Gastroesophageal sphincter (tissue), 4 donors: Measurements from ENCODE around the gene CUX1. TPM values are rescaled to one million over a fixed set of nuclear protein-coding genes. Genes with fewer than 3 reads are reported as not detected.

Source experiments
- ATAC-seq: fragments of 150-250 bp; one replicate; pipeline ENCODE4 v1.9.1; 2016; ENCODE audit warnings: mild to moderate bottlenecking, moderate library complexity
- H3K27ac ChIP-seq, 4 donors: fragments of 200-600 bp; sonication (generic) in 3 of 4; 1 replicate in 3 of 4; 2 replicates in 1 of 4; pipeline ENCODE4 v1.5.1; 2016 to 2019
- H3K27me3 ChIP-seq: fragments of 200-600 bp; sonication (generic); one replicate; pipeline ENCODE4 v1.5.1; 2019
- H3K36me3 ChIP-seq, 2 donors: fragments of 200-600 bp; sonication (generic); one replicate each; pipeline ENCODE4 v1.5.1; 2019; ENCODE audit warnings: control low read depth in 1 of 2
- H3K4me1 ChIP-seq, 3 donors: fragments of 200-600 bp; sonication (generic); 1 replicate in 2 of 3; 2 replicates in 1 of 3; pipeline ENCODE4 v1.5.1; 2016 to 2019; ENCODE audit warnings: control low read depth in 2 of 3
- H3K4me3 ChIP-seq, 2 donors: fragments of 200-600 bp; sonication (generic); one replicate each; pipeline ENCODE4 v1.5.1; 2019; ENCODE audit warnings: mild to moderate bottlenecking in 1 of 2, moderate library complexity in 1 of 2
- H3K9me3 ChIP-seq, 3 donors: fragments of 200-600 bp; sonication (generic); one replicate each; pipeline ENCODE4 v1.5.1; 2017 to 2019; ENCODE audit warnings: control low read depth in 2 of 3
- EP300 ChIP-seq: sonication (generic); formaldehyde crosslinking; IDR thresholded peaks from one replicate; pipeline ENCODE4 v1.6.1; 2017; ENCODE audit warnings: antibody characterized with exemption, mild to moderate bottlenecking
- POLR2A ChIP-seq, 2 donors: fragments of 450-650 bp; IDR thresholded peaks; one replicate each; pipeline ENCODE4 v1.6.1; 2017; ENCODE audit warnings: antibody characterized with exemption in 2 of 2, mild to moderate bottlenecking in 2 of 2, moderate library complexity in 1 of 2
- POLR2AphosphoS5 ChIP-seq: sonication (generic); formaldehyde crosslinking; IDR thresholded peaks from one replicate; pipeline ENCODE4 v1.6.1; 2017; ENCODE audit warnings: antibody characterized with exemption
- WGBS, 2 donors: methylation state at CpG; one replicate each; pipeline ENCODE4 v1.1.5; 2018; ENCODE audit warnings: low coverage in 1 of 2; 5-methylcytosine and 5-hydroxymethylcytosine counted together
- total RNA-seq, 4 donors: library from RNA; depleted of rRNA; stranded (reverse); fragments of >200 nt; gene quantifications; one replicate each; pipeline ENCODE4 v1.1.0, GENCODE V29; 2016
- TF ChIP-seq, protein P1 (sequence below), 4 experiments: fragments of 200-600 bp in 2 of 4; fragments of 450-650 bp in 2 of 4; sonication (generic) in 1 of 4; IDR thresholded peaks; one replicate each; pipeline ENCODE4 v1.5.1; 2017 to 2019; ENCODE audit warnings: antibody characterized with exemption in 4 of 4, mild to moderate bottlenecking in 2 of 4, moderate library complexity in 2 of 4

The CUX1 gene
- total RNA-seq, 4 donors from 2014 or later, result 84.4 to 134 (median 110) TPM

DNA sequence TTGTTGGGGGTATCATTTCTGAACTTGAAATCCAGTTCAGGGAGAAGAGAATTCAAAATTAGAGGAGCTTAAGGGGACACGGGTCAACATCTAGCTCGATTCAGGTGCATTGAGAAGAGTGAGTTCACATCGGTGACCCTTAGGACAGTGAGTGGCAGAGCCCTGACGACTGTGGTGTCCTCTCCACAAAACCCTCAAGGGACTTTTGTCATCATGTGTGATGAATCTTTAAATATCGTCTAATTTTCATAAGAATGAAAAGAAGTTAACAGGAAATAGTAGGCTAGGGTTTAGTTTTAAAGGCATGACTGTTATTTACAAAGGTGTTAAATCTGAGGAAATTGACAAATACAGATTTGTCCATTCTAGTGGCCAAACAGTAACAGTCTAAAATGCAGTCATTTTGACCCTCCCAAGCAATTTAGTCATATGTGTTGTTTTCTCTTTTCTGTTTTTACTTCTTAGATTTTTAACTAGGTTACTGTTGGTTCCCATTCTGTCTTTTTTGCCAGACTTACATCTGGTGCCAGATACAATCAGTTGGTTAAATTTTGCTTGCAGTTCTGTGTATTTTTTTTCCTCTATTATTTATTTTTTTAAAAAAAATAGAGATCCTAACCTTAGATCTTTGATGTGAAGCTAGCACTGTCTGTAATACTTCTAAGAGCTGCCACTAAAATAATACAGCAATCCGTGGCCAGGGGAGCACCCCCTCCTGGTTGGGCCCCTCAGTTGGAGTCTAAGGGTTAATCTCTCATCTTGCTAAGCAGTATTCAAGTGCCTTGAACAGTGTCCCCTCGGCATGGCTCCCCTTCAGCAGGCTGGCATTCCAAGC, 434.3 kb downstream of the CUX1 start:
- WGBS, 2 donors, result 72 to 82% methylated on average over 6 of the region's 7 CpGs
- TF ChIP-seq, protein P1, sequence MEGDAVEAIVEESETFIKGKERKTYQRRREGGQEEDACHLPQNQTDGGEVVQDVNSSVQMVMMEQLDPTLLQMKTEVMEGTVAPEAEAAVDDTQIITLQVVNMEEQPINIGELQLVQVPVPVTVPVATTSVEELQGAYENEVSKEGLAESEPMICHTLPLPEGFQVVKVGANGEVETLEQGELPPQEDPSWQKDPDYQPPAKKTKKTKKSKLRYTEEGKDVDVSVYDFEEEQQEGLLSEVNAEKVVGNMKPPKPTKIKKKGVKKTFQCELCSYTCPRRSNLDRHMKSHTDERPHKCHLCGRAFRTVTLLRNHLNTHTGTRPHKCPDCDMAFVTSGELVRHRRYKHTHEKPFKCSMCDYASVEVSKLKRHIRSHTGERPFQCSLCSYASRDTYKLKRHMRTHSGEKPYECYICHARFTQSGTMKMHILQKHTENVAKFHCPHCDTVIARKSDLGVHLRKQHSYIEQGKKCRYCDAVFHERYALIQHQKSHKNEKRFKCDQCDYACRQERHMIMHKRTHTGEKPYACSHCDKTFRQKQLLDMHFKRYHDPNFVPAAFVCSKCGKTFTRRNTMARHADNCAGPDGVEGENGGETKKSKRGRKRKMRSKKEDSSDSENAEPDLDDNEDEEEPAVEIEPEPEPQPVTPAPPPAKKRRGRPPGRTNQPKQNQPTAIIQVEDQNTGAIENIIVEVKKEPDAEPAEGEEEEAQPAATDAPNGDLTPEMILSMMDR (IDR thresholded peaks at IDR 0.05), result no peak
- TF ChIP-seq EP300 (no peak), POLR2AphosphoS5 (no peak), POLR2A (IDR thresholded peaks at IDR 0.05) (no peak)
- H3K27ac ChIP-seq, result no peak overlapping the region
- H3K4me3 ChIP-seq, result no peak overlapping the region
- peaks cover 0 to 57% of the 10 kb centered on the region in 2 donors for H3K36me3 ChIP-seq
- ATAC-seq, result no peak
- no peaks in the 10 kb centered on the region for H3K4me1 ChIP-seq
- H3K27me3 ChIP-seq, result no peaks in the 10 kb centered on the region
- H3K9me3 ChIP-seq, result no peaks in the 10 kb centered on the region

DNA sequence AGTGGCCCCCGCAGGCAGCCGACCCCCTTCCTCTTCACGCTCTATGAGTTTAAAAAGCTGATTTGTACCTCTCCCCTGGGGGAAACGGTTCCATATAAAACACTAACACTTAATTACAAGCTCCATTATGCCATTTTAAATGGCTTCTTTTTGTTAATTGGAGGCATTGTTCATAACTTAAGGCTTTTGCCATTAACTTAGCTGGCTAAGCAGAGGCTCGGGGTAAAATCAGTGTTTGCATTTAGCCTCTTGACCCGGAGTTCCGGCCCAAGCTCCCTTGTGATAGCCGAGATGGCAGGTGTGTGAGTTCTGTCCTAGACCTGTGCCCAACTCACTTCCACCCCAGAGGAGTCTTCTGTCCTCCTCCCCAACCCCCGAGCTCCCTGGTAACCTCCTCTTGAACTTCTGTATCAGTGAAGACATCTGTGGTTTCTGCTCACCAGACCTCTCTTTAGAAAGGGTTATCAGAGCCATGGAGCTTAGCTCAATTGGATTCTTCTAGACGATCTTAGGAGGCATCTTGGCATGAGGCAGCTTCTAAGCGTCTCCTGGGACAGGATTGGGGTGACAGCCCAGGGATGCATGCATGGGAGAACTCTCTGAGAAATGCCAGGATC, 435.0 kb downstream of the CUX1 start:
- 70 to 81% methylated on average over 4 to 11 of the region's 11 CpGs for WGBS, 2 donors
- H3K36me3 ChIP-seq, result peaks cover 0 to 51% of the 10 kb centered on the region in 2 donors
- no peak overlapping the region for H3K27ac ChIP-seq
- ATAC-seq, result no peak
- no peak for TF ChIP-seq EP300
- TF ChIP-seq, protein P1 (IDR thresholded peaks at IDR 0.05), result no peak
- no peak for TF ChIP-seq POLR2AphosphoS5
- TF ChIP-seq POLR2A (IDR thresholded peaks at IDR 0.05), result no peak
- H3K4me1 ChIP-seq, result no peaks in the 10 kb centered on the region
- H3K4me3 ChIP-seq, result no peak overlapping the region
- no peaks in the 10 kb centered on the region for H3K27me3 ChIP-seq
- no peaks in the 10 kb centered on the region for H3K9me3 ChIP-seq

DNA sequence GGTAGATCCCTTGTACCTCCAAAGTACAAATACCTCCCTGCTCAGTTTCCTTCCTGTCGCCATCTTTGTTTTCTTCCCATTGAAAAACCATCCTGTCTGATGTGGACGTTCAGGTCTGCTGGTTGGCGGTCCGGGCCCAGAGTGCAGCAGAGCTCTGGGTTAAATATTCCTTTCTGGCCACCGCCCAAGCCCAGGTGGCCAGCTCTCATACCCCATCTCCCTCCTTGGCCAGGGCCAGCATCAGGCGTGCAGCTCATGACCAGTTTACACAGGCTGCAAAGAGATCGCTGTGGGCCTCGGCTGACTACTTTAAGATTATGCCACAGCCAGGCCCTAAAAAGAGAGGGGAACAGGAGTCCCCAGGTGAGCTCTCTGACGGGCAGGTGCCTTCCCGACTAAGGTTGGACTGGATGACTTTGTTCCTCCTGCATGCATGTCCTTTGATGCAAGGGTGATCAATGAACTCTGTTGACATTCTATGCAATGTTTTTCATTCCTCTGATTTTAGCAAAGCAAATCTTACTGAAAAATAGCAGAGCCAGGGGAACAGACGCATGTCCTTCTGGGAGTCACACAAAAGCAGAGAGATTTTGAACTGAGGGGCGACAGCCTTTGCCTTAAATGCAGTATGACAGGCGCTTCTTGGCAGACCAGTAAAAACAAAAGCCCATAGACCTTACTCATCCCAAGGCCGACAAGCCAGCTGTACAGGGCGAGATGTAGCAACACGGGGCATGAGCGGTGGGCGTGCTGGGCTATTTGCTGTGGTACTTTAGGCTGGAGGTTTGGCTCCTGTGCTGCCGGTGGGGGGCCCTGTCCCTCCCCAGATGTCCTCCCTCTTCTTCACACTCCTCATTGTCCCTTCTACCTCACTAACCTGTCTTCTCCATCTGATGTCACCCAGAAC, 435.9 kb downstream of the CUX1 start:
- no peaks in the 10 kb centered on the region for H3K27me3 ChIP-seq
- no peak overlapping the region for H3K27ac ChIP-seq
- H3K4me1 ChIP-seq, result no peaks in the 10 kb centered on the region
- no peaks in the 10 kb centered on the region for H3K9me3 ChIP-seq
- WGBS, 2 donors, result 91 to 93% methylated on average over 5 to 6 of the region's 19 CpGs
- no peak for ATAC-seq
- TF ChIP-seq POLR2A (IDR thresholded peaks at IDR 0.05) (no peak), EP300 (no peak), POLR2AphosphoS5 (no peak)
- TF ChIP-seq, protein P1 (IDR thresholded peaks at IDR 0.05), result no peak
- H3K36me3 ChIP-seq, result peaks cover 0 to 43% of the 10 kb centered on the region in 2 donors
- no peak overlapping the region for H3K4me3 ChIP-seq

DNA sequence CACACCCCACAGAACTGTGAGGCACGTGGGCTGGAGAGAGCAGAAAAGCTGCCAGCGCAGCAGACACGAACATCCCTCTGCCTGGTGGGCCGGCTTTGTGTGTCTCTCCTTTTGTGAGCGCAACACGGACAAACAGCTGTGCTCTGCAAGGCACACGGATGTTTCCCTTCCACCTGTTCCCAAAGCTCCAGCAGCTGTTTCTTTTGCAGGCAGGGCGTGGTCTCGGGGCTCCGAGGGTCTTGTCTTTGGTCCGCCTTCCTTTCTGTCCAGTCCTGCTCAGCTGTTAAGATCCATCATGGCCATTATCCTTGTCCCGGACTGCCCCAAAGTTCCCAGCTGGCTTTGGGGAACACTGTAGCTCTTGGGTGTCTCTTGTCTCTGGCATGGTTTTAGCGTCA, 436.5 kb downstream of the CUX1 start:
- no peak overlapping the region for H3K4me3 ChIP-seq
- TF ChIP-seq POLR2AphosphoS5 (no peak), POLR2A (IDR thresholded peaks at IDR 0.05) (no peak), EP300 (no peak)
- TF ChIP-seq, protein P1 (IDR thresholded peaks at IDR 0.05), result no peak
- no peaks in the 10 kb centered on the region for H3K9me3 ChIP-seq
- no peaks in the 10 kb centered on the region for H3K27me3 ChIP-seq
- H3K27ac ChIP-seq, result no peak overlapping the region
- no peaks in the 10 kb centered on the region for H3K4me1 ChIP-seq
- H3K36me3 ChIP-seq, result peaks cover 0 to 38% of the 10 kb centered on the region in 2 donors
- ATAC-seq, result no peak
- WGBS, 2 donors, result 72 to 83% methylated on average over 10 to 12 of the region's 13 CpGs
